Effector CD4-positive, alpha-beta T cell (primary cell): ENCODE results near the gene STK10.
"Not testable (repeated sequence)": the region's sequence is repeated elsewhere in the genome, so short reads cannot be mapped to it uniquely, and the experiment has no call there.

Experiments
- DNase-seq: peaks from one replicate; pipeline ENCODE4 v3.0.0-alpha.2; 2020

STK10 gene

DNA sequence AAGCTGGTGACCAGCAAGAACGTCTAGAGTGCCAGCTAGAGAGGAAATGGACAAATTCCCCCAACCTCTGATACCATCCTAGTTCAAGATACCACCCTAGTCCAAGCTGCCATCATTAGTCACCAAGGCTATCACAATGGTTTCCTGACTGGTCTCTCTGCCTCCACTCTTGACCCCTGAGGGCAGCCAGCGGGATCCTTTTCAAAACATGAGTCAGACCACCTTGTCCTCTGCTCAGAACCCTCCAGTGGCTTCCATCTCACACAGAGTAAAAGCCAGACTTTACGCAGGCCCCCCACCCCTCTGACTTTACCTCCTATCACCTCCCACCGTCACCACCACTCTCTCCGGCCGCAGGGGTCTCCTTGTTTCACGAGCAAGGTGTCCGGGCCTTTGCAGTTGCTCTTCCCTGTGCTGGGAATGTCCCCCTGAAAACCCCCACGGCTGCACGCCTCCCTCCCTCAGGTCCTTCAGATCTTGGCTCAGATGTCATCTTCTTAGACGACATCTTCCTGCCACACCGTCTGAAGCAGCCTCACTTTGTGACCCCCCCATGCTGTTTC, 139.4 kb downstream of the STK10 start:
- no peak for DNase-seq

DNA sequence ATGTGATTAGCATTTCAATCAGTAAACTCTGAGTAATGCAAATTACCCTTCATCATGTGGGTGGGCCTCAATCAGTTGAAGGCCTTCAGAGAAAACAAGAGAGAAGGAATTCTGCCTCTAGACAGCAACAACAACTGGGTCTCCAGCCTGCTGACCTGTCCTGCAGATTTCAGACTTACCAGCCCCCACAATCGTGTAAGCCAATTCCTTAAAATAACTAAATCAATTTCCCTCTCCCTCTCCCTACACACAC, 139.9 kb downstream of the STK10 start:
- DNase-seq, result no peak

DNA sequence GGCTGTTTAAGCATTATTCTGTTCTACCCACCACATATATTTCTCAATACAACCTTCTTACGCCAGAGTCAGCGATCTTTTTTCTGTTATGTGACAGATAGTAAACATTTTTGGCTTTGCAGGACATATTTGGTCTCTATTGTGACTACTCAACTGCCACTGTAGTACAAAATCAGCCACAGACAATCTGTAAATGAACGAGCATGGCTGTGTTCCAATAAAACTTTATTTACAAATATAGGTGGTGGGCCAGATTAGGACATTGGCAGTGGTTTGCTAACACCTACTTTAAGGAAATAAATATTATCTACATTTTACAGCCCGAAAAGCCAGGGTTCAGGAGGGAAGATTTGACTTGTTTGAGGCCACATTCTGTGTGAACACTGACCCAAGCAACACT, 141.4 kb downstream of the STK10 start:
- DNase-seq, result no peak

DNA sequence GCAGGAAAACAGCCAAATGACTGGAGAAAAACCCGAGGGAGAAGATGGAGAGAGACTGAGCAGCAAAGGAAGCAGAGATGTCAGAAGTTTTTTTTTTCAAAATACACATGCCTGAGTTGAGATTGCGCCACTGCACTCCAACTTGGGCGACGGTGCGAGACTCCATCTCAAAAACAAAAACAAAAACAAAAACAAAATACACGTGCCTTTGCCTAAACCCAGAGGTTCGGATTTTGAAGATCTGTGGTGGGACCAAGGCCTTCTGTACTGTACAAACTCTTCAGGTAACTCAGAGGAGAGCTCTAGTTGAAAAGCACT, 142.8 kb downstream of the STK10 start:
- DNase-seq, result no peak

DNA sequence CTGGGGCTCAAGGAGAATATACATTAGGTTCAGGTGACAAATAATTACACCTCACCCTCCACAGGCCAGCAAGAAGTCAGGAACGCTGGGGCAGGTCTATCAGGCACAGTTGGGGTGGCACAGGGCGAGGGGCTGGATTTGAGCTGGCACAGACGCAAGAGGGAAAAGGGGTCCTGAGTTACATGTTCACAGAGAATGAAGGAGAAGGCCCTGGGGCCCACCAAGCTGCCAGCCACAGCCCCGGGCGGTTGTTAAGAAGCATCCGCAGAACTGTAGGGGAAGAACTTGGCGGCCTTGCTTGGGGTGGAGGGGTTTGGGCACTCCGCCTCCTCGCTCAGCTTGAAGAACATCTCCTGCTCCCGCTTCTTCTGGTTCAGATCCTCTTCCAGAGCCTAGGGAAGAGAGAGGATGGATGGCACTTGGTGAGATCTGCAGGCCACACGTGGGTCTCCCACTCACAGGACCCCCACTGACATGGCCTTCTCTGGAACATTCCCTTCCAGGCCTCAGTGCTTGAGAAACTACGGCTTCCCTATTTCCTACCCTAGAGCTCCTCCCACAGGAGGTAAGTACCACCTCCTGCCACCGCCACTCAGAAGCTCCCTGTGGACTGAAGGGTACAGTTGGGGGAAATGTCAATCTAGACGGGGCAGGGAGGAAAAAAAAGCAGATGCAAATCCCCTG, 143.3 kb downstream of the STK10 start:
- DNase-seq, result no peak

DNA sequence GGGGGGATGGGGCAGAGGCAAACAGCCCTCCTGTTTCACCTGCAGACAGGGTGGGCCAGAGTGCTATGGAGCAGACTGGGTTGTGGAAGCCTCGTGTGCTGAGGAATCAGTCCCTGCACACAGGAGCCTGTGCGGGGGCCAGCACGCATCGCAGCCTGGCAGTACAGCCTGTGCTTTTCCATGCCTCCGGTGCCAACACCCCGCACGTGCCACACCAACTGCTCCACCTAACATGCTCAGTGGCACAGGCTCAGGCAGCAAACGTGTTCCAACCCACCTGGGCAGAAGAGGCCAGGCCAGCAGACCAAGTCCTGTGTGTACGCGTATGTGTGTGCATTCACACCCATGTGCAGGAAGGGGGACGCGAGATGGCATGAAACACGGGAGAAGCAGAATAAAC, 144.2 kb downstream of the STK10 start:
- no peak for DNase-seq

DNA sequence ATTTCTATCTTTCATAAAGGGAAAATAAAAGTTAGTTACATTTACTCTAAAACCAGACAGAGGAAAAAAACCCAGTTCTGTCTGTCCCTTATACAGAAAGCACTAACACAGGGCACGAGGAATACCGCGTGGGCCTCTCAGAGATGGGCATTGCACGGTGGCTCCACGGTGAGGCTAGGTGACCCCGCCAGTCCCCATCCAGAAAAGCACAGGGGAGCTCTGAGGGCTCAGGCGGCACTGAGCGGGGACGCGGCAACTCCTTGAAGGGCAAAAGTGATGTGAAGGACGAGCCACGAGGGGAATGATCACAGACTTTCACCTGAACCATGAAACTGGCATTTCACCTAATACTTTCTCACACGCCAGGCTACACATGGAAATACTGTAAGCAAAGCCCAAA, 145.8 kb downstream of the STK10 start:
- no peak for DNase-seq

DNA sequence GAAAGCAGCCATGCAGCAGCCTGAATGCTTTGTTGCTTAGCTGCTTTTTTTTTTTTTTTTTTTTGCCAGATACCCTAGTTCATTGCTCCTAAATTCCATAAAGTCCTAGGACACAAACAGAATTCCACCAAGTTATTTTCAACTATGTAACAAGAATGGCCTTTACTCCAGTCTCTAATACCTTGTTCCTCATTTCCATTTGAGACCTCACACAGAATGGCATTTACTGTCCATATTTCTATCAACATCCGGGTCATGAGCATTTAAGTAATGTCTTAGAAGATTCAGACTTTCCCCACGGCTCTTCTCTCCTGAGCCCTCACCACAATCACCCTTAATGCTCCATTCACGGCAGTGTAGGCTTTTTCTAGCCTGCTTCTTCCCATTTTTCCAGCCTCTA, 149.9 kb downstream of the STK10 start:
- DNase-seq, result no peak

DNA sequence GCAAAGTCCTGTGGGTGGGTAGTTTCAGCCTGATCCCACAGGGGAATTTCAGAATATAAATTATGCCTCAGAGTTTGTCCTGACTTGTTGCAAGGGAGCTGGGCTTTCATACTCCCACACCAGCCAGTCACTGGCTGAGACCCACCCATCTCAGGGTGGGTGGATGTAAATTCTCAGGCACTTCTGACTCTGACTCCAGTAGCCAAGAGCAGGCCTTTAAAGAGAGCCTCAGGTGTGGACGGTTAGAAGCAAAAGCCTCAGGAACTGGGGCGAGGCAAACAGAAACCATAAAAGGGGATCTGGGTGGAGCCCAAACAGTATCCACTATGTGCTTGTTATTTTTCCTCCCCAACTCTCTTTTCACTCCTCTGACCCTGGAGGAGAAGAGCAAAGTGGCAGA, 153.0 kb downstream of the STK10 start:
- DNase-seq, result no peak

DNA sequence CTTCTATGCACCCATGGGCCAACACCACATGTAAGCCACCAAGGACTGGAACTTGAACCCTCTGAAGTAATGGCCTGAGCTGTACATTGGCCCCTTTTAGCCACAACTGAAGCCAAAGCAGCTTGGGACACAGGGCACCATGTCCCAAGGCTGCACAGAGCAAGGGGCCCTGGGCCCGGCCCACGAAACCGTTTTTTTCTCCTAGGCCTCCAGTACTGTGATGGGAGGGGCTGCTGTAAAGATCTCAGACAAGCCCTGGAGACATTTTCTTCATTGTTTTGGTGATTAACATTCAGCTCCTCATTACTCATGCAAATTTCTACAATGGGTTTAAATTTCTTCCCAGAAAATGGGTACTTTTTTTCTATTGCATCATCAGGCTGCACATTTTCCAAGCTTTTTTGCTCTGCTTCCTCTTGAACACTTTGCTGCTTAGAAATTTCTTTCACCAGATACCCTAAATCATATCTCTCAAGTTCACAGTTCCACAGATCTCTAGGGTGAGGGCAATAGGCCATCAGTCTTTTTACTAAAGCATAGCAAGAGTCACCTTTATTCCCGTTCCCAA, 156.0 kb downstream of the STK10 start:
- no peak for DNase-seq

DNA sequence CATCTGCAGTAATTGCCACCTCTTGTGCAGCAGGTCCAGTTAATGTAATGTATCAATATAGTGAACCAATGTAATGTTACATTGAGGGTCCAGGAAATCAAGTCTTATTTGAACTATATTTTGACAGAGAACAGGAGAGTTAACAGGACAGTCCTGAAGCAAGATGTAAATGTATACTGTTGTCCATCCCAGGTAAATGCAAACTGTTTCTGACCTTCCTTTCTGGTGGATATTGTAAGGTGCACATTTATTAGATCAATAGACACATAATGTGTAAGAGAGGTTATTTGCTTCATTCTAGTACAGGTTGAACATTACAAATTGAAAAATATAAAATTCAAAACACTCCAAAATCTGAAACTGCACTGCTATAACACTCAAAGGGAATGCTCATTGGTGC, 158.1 kb downstream of the STK10 start:
- no peak for DNase-seq

DNA sequence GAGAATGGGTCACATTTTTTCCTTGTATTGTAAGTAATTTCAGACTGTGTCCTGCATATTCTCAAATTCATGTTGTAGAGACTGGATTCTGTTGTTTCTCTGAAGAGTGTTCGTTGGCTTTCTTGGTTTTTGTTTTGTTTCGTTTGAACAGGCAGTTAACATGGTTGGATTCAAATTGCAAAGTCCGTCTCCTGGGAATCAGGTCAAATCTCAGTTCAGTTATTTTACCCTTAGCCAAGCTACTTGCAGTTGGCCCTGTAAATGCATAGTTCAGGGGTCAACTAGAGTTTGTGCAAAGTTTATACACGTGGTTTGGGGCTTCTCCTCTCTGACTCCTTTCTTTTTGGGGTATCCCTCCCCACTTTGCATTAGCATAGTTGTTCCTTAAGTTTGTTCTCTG, 159.9 kb downstream of the STK10 start:
- DNase-seq, result no peak

DNA sequence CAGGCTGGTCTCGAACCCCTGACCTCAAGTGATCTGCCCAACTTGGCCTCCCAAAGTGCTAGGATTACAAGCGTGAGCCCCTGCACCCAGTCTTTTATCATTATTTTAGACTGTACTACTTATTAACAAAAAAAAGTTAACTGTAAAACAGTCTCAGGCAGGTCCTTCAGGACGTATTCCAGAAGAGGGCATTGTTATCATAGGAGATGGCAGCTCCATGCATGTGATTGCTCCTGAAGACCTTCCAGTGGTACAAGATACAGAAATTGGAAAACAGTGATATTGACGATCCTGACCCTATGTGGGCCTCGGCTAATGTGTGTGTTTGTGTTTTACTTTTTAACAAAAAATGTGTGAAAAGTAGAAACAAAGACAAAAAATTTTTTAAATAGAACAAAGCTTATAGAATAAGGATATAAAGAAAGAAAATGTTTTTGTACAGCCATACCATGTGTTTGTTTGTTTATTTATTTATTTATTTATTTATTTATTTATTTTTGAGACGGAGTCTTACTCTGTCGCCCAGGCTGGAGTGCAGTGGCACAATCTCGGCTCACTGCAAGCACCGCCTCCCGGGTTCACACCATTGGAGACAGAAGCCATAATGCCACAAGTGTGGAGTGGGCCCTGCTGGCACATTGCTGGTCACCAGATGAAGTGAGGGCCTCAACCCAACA, 167.8 kb downstream of the STK10 start:
- DNase-seq, result not testable (repeated sequence)

DNA sequence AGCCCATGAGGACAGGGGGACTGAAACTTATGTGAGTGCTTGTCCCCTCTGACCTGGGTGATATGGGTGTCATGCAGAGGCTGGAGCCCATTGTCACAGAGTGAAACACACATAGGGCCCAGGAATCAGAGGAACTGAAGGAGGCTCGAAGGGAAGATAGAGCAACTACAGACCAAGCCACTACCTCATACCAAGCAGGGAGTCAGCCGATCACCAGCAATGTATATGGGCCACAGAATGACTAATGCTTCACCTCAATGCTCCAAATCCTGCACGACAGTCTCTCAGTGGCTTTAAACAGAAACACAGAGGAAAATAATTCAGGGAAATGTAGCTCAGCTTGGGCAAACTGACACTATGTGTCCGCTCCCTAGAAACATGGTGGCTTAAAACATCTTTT, 172.7 kb downstream of the STK10 start:
- no peak for DNase-seq

DNA sequence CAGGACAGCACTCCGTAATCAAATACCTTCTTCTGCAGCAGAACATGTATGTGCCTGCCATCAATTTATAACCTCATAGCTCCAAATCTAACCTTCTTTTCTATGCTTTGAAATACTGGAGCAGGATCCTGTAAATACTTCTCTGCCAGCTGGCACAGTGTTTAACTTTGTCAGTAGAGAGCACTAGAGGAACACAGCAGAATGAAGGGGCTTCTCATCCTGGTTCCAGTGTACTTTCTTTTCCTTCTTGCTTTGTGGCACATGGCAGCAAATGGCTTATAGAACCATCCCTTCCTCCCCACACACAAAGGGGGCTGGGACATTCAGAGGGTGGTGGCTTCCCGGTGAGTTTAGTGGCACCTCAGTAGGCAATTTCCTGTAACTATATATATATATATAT, 177.7 kb downstream of the STK10 start:
- no peak for DNase-seq

DNA sequence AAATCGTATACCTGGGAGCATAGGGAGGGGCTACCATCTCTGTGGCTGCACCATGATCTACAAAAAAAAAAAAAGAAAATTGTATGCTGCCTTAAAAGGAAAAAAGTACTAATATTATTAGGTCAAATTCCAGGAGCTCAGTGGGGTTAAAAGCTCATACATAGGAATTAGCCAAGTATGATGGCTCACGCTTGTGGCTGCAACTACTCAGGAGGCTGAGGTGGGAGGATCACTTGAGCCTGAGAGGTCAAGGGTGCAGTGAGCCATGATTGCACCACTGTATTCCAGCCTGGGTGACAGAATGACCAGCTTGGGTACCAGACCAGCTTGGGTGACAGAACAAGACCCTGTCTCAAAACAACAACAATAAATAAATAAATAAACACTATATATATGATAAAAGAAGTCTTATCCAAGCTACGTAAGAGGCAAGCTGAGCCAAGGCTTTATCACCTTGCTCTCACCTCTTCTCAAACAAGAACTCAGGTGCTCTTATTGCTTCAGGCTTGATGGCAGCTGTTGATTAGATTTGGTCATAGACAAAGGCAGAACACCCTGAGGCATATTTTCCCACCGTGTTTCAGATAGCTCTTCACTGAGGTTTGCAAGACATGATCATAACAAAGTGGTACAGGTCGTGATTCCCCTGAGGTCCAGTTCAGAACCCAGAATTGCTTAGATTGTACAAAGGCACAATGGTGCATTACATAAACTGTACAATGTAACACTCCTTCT, 178.3 kb downstream of the STK10 start:
- no peak for DNase-seq

DNA sequence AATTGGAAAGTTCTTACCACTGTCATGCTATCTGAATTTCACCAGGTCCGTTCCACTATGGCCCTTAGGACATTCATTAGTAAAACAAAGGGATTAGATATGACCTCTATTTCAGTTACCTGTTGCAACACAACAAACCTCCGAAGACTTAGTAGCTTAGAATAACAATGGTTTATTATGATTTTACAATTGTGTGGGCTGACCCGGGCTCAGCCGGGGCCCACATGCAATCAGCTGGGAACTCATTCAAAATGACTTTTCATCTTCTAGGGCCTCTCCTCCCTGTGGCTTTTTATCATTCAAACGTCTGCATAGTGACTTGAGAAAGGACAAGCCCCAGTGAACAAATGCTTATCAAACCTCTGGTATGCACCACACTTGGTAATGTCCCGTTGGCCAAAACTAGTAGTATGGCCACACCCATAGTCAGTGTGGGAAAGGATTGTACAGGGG, 179.3 kb downstream of the STK10 start:
- no peak for DNase-seq

DNA sequence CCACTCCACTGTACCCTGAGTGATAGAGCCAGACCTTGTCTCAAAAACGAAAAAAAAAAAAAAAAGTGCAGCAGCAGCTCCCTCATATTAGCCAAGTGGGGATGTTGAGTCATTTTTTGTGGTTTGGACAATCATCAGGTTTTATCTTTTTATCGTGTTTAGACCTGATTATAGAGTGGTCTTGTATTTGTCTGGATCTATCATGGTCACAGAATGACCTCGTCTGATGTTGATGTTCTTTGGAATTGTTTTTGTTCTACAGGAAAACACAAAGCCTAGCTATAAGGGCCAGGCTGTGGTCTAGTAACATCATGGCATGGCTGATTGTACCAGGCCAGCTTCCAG, 179.9 kb downstream of the STK10 start:
- DNase-seq, result no peak

DNA sequence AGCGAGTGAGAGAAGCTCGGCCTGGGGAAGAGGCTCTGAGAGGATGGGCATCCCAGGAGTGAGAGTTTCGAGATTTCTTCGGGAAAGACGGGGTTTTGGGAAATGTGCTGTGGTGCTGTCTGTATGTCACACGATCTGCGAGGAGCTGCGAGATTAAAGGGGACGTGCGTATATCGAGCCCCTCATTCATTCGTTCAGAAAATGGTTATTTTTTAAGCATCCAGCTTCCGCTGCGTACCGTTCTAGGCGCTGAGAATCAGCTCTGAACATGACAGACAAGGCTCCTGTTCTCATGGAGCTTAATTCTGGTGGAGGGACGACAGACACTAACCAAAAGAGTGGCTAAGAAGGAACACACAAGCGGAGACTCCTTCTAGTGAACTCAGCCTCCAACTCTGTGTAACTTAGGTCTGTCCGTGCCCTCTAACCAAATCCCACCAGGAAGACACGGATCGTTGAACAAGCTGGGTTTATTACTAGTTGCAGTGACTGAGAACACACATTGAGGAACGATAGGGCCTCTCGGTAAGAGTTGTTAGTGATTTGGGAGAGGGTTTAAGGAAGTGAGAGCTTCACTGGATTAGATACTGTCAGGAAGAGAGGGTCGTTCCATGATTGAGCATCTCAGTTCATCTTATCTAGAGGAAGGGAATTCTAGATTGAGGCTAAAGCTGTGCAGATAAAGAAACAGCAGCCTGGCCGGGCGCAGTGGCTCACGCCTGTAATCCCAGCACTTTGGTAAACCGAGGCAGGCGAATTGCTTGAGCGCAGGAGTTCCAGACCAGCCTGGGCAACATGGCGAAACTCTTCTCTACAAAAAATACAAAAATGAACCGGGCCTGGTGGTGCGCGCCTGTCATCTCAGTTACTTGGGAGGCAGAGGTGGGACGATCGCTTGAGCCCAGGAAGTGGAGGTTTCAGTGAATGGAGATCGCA, 180.6 kb downstream of the STK10 start:
- DNase-seq, result peak; percentile 4

DNA sequence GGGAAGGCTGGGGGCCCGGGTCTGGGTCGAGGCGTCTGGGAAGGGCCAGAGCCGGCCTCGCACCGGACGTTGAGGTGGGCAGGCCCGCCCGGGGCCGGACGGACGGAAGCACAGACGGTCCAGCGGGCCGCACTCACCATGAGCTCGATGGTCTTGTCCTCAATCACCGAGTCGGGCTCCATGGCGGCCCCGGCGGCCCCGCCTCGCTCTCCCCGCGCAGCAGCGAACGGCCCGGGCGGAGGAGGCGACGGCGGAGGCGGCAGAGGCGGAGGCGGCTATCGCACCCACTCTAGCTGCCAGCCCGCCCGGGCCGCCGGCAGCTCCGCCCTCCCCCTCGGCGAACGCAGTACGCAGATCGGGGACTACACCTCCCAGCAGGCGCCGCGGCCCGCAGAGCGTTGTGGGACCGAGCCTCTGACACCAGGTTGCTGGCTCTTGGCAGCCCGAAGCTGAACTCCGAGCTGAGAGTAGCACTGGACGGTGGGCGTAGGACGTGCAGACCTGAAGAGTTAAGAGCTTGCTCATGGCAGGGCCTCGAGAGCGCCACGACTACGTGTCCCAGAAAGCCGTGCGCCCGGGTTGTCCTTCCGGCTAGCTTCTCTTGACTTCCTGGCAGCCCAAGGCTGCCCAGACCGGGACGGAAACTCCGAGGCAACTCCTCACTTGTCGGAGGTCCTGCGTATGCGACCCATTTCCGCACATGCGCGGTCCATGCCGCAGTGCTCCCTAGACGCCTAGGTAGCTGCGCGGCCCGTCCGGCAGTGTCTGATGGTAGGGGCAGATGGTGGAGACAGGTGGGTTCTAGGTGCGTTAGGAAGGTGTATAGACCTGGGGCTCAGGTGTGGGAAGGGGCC, 181.5 kb downstream of the STK10 start, which contains the start of gene FBXW11:
TSS of gene FBXW11 (minus strand) at position 318 of the 854 bp plus-strand sequence. CDS start at position 182, 136 bp downstream.
- DNase-seq, result peak; percentile 94

DNA sequence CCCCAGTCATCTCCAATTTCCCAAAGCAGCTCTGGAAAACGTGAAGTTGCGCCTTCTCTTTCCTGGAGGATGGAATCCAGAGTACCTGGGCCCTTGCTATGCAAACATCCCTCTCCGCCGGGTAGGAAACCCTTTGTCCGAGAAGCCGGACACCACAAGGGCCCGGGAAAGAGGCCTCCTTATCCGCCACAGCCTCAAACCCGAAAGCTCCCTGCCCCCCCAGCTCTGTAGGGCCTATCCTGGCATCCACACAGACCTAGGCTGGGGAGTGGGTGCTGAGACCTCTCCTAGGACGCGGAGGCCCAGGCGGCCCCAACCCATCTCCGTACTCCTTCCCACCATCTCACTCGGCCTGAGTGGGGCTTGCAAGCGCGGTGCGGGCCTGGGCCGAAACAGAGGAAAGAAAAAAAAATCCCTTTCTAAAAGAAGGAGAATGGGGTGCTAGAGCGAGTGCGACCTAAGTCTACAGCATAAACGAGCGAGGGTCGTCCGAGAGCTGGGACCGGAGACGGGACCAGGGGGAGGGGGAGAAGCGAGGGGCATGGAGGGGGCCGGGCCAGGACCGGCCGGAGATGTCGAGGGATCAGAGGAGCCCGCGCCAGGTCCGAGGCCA, 182.2 kb downstream of the STK10 start:
- peak; percentile 3 for DNase-seq
